ENCODE measurements around the gene CDC27. TPM values are rescaled to one million over a fixed set of nuclear protein-coding genes. Genes with fewer than 3 reads are reported as not detected.

The CDC27 gene
- total RNA-seq, 1 experiment from 2014 or later: 95.9 TPM

DNA sequence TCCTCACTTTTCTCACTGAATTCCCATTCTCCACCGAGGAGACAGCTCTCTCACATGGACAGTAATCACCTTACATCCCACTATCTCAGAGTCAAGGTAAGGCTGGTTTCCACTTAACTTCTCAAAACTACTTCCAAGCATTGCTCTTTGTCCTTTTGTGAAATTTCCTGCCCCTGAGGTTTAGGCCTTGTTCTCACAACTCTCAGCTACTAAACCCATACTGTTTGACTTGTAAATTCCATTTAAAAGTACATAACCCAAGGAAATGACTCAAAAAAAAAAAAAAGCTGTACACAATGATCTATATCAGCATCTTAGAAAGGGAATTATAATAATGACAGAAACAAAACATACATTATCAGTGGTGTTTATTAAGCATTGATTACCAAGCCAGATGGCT, 8.8 kb downstream of the CDC27 start:
- Histone ChIP-seq H3K27me3 (replicated peaks; ENCODE audit: insufficient read depth, low read depth, low read length, poor library complexity) (no peaks in the 10 kb centered on the region), H3K9me3 (ENCODE audit: low read depth, low read length, poor library complexity, severe bottlenecking) (no peaks in the 10 kb centered on the region), H3K4me1 (ENCODE audit: insufficient read depth, low read length, poor library complexity, severe bottlenecking) (peaks cover 6% of the 10 kb centered on the region), H3K27ac (ENCODE audit: low read depth, low read length, poor library complexity, severe bottlenecking) (no peak overlapping the region), H3K4me3 (ENCODE audit: low read depth, low read length, poor library complexity, severe bottlenecking) (no peak overlapping the region), H3K36me3 (ENCODE audit: insufficient read depth, low read length, poor library complexity, severe bottlenecking) (peaks cover 6% of the 10 kb centered on the region)
- intact Hi-C loops (cut with micrococcal nuclease; ENCODE audit: unreplicated experiment): no loop called here
- DNase-seq (ENCODE audit: low spot score): no peak
- POLR2A ChIA-PET (ENCODE audit: low non-redundant PET): no interaction called here
- BruUV-seq (replicated peaks): no TSS peak
- CTCF ChIA-PET: no interaction called here
- TF ChIP-seq EZH2 (IDR thresholded peaks at IDR 0.05; ENCODE audit: borderline replicate concordance, low read depth, low read length, poor library complexity, severe bottlenecking): no peak
- TF ChIP-seq, protein P1, sequence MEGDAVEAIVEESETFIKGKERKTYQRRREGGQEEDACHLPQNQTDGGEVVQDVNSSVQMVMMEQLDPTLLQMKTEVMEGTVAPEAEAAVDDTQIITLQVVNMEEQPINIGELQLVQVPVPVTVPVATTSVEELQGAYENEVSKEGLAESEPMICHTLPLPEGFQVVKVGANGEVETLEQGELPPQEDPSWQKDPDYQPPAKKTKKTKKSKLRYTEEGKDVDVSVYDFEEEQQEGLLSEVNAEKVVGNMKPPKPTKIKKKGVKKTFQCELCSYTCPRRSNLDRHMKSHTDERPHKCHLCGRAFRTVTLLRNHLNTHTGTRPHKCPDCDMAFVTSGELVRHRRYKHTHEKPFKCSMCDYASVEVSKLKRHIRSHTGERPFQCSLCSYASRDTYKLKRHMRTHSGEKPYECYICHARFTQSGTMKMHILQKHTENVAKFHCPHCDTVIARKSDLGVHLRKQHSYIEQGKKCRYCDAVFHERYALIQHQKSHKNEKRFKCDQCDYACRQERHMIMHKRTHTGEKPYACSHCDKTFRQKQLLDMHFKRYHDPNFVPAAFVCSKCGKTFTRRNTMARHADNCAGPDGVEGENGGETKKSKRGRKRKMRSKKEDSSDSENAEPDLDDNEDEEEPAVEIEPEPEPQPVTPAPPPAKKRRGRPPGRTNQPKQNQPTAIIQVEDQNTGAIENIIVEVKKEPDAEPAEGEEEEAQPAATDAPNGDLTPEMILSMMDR (conservative IDR thresholded peaks at IDR 0.05; ENCODE audit: low read depth, low read length): no peak

DNA sequence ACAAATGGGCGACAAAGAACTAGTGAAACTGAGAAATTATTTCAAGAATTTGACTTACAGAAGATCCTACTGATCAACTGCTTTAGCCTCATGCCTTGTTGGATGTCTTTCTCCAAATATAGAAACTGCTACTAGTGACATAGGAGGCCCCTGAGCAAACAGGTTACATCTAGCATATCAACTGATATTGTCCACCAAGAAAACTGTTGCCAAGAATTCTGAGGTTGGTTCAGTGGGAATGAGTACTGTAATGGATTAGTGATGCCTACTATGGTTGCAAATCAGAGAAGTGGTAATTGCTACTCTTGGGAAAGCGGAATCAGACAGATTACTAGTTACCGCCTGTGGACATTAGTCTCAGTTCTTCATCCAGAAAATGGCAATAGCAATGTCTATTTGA, 10.0 kb downstream of the CDC27 start:
- Histone ChIP-seq H3K4me1 (ENCODE audit: insufficient read depth, low read length, poor library complexity, severe bottlenecking) (no peaks in the 10 kb centered on the region), H3K4me3 (ENCODE audit: low read depth, low read length, poor library complexity, severe bottlenecking) (no peak overlapping the region), H3K27me3 (replicated peaks; ENCODE audit: insufficient read depth, low read depth, low read length, poor library complexity) (no peaks in the 10 kb centered on the region), H3K9me3 (ENCODE audit: low read depth, low read length, poor library complexity, severe bottlenecking) (no peaks in the 10 kb centered on the region), H3K36me3 (ENCODE audit: insufficient read depth, low read length, poor library complexity, severe bottlenecking) (peaks cover 6% of the 10 kb centered on the region), H3K27ac (ENCODE audit: low read depth, low read length, poor library complexity, severe bottlenecking) (no peak overlapping the region)
- POLR2A ChIA-PET (ENCODE audit: low non-redundant PET): no interaction called here
- no peak for TF ChIP-seq EZH2 (IDR thresholded peaks at IDR 0.05; ENCODE audit: borderline replicate concordance, low read depth, low read length, poor library complexity, severe bottlenecking)
- TF ChIP-seq, protein P1 (conservative IDR thresholded peaks at IDR 0.05; ENCODE audit: low read depth, low read length): no peak
- no TSS peak for BruUV-seq (replicated peaks)
- no peak for DNase-seq (ENCODE audit: low spot score)
- CTCF ChIA-PET: no interaction called here
- intact Hi-C loops (cut with micrococcal nuclease; ENCODE audit: unreplicated experiment): no loop called here

DNA sequence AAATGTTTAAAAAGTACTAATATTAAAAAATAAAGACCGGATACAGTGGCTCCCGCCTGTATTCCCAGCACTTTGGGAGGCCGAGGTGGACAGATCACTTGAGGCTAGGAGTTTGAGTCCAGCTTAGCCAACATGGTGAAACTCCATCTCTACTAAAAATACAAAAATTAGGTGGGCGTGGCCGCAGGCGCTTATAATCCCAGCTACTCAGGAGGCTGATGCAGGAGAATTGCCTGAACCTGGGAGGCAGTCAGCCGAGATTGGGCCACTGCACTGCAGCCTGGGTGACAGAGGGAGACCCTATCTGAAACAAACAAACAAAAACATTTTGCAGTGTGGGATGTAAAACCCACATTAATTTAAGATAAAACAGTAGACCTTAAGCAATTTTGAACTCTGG, 11.8 kb downstream of the CDC27 start:
- CTCF ChIA-PET: no interaction called here
- H3K9me3 ChIP-seq (ENCODE audit: low read depth, low read length, poor library complexity, severe bottlenecking): no peaks in the 10 kb centered on the region
- TF ChIP-seq, protein P1 (conservative IDR thresholded peaks at IDR 0.05; ENCODE audit: low read depth, low read length): no peak
- TF ChIP-seq EZH2 (IDR thresholded peaks at IDR 0.05; ENCODE audit: borderline replicate concordance, low read depth, low read length, poor library complexity, severe bottlenecking): no peak
- H3K27me3 ChIP-seq (replicated peaks; ENCODE audit: insufficient read depth, low read depth, low read length, poor library complexity): no peaks in the 10 kb centered on the region
- H3K4me1 ChIP-seq (ENCODE audit: insufficient read depth, low read length, poor library complexity, severe bottlenecking): no peaks in the 10 kb centered on the region
- no peak overlapping the region for H3K27ac ChIP-seq (ENCODE audit: low read depth, low read length, poor library complexity, severe bottlenecking)
- no TSS peak for BruUV-seq (replicated peaks)
- POLR2A ChIA-PET (ENCODE audit: low non-redundant PET): no interaction called here
- H3K36me3 ChIP-seq (ENCODE audit: insufficient read depth, low read length, poor library complexity, severe bottlenecking): peaks cover 6% of the 10 kb centered on the region
- intact Hi-C loops (cut with micrococcal nuclease; ENCODE audit: unreplicated experiment): no loop called here
- DNase-seq (ENCODE audit: low spot score): no peak
- H3K4me3 ChIP-seq (ENCODE audit: low read depth, low read length, poor library complexity, severe bottlenecking): no peak overlapping the region
